Gastrocnemius medialis (tissue), 4 donors: ENCODE measurements around the gene ST7L.

ENCODE experiments used
- CTCF ChIP-seq, 5 experiments: fragments of 450-650 bp in 3 of 5; fragments of 200-600 bp in 2 of 5; sonication (generic) in 2 of 5; IDR thresholded peaks in 4 of 5; conservative IDR thresholded peaks in 1 of 5; 1 replicate in 4 of 5; 2 replicates in 1 of 5; pipeline ENCODE4 v1.5.1; 2016 to 2019; ENCODE audit warnings: antibody characterized with exemption in 5 of 5, mild to moderate bottlenecking in 3 of 5, moderate library complexity in 3 of 5
- POLR2A ChIP-seq, 2 donors: fragments of 450-650 bp; IDR thresholded peaks; one replicate each; pipeline ENCODE4 v1.6.1; 2017; ENCODE audit warnings: antibody characterized with exemption in 2 of 2, mild to moderate bottlenecking in 2 of 2, moderate library complexity in 2 of 2

- no peak for TF ChIP-seq POLR2A (IDR thresholded peaks at IDR 0.05)
- no peak for TF ChIP-seq CTCF (IDR thresholded peaks at IDR 0.05 in 4 of 5, conservative IDR thresholded peaks at IDR 0.05 in 1 of 5)
These were observed 126.9 kb downstream of the ST7L start for GRCh38 chr1:112492076-112492475.
